ENCODE measurements around the gene EVX1. TPM values are rescaled to one million over a fixed set of nuclear protein-coding genes. Genes with fewer than 3 reads are reported as not detected.

Gene EVX1
- total RNA-seq, 1 donor from 2014 or later = 0.51 TPM

GRCh38 chr7:27239387-27240014, 3.1 kb upstream of the EVX1 start:
- H3K9me3 Mint-ChIP-seq (ENCODE audit: unreplicated experiment) = peaks cover 4% of the 10 kb centered on the region
- H3K27me3 Mint-ChIP-seq (ENCODE audit: unreplicated experiment) = peaks cover 54% of the 10 kb centered on the region
- peaks cover 21% of the 10 kb centered on the region for H3K4me1 Mint-ChIP-seq (ENCODE audit: unreplicated experiment)
- peaks cover 3% of the 10 kb centered on the region for H3K36me3 Mint-ChIP-seq (ENCODE audit: low read depth, unreplicated experiment)
- no peak overlapping the region for H3K27ac Mint-ChIP-seq (ENCODE audit: unreplicated experiment)
- DNase-seq (ENCODE audit: low spot score) = no peak
- peak overlapping the region; percentile 69 for H3K4me3 Mint-ChIP-seq (ENCODE audit: unreplicated experiment)
- no peak for TF ChIP-seq CTCF (IDR thresholded peaks at IDR 0.05; ENCODE audit: unreplicated experiment)

- peaks cover 21% of the 10 kb centered on the region for H3K4me1 Mint-ChIP-seq (ENCODE audit: unreplicated experiment)
- H3K9me3 Mint-ChIP-seq (ENCODE audit: unreplicated experiment) = peaks cover 4% of the 10 kb centered on the region
Observed at GRCh38 chr7:27240015-27240731, 2.4 kb upstream of the EVX1 start.

DNA sequence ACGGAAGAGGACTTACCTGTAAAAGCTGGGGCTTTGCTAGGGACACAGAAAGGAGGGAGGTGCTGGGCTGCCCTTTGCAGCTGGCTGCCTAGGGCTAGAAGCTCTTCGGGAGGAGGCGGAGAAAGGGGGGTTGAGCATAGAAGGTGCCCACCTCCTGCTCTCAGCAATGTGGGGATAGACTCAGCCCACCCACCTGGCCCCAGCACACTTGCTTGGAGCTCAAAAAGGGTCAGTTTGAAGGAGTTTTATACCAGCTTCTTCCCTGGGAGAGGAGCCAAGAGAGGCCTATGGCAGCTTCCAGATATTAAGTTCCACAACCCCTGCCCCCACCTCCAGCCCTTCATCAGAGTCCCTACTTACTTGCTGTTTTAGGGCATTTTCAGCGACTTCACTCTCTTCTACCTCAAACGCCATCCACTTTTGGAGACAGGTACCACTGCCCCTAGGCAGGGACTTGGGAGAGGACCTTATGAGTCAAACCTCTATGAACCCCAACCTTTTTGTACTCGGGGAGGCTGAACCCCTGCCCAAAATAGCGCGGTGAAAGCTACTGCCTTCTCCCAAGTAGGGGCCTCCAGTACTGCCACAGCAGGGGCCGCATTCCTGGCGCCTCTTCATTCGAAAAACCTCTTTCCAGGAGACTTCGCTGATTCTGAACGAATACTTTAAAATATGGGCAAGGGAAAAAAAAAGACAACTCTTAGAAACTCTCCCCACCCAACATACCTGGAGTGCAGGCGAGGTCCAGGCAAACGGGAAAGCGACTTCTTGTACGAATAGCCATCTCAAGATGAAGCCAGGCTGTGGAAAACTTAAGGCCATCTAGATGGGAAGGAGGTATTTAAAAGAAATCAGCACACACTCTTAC, 1.2 kb upstream of the EVX1 start:
- no peak overlapping the region for H3K27ac Mint-ChIP-seq (ENCODE audit: unreplicated experiment)
- H3K4me1 Mint-ChIP-seq (ENCODE audit: unreplicated experiment) = peaks cover 16% of the 10 kb centered on the region
- no peak for TF ChIP-seq CTCF (IDR thresholded peaks at IDR 0.05; ENCODE audit: unreplicated experiment)
- peaks cover 53% of the 10 kb centered on the region for H3K27me3 Mint-ChIP-seq (ENCODE audit: unreplicated experiment)
- H3K36me3 Mint-ChIP-seq (ENCODE audit: low read depth, unreplicated experiment) = peaks cover 3% of the 10 kb centered on the region
- no peak overlapping the region for H3K4me3 Mint-ChIP-seq (ENCODE audit: unreplicated experiment)
- DNase-seq (ENCODE audit: low spot score) = no peak
- H3K9me3 Mint-ChIP-seq (ENCODE audit: unreplicated experiment) = peaks cover 4% of the 10 kb centered on the region

More at GRCh38 chr7:27240015-27240731, 2.4 kb upstream of the EVX1 start:
- Mint-ChIP-seq H3K27me3 (ENCODE audit: unreplicated experiment) (peaks cover 59% of the 10 kb centered on the region), H3K27ac (ENCODE audit: unreplicated experiment) (no peak overlapping the region), H3K4me3 (ENCODE audit: unreplicated experiment) (peak overlapping the region; percentile 69), H3K36me3 (ENCODE audit: low read depth, unreplicated experiment) (peaks cover 3% of the 10 kb centered on the region)
- no peak for TF ChIP-seq CTCF (IDR thresholded peaks at IDR 0.05; ENCODE audit: unreplicated experiment)
- DNase-seq (ENCODE audit: low spot score) = no peak

GRCh38 chr7:27242154-27242553, 448 bp upstream of the EVX1 start:
- H3K27me3 Mint-ChIP-seq (ENCODE audit: unreplicated experiment) = peaks cover 49% of the 10 kb centered on the region
- H3K4me3 Mint-ChIP-seq (ENCODE audit: unreplicated experiment) = no peak overlapping the region
- no peak for TF ChIP-seq CTCF (IDR thresholded peaks at IDR 0.05; ENCODE audit: unreplicated experiment)
- H3K9me3 Mint-ChIP-seq (ENCODE audit: unreplicated experiment) = peaks cover 4% of the 10 kb centered on the region
- DNase-seq (ENCODE audit: low spot score) = no peak
- H3K4me1 Mint-ChIP-seq (ENCODE audit: unreplicated experiment) = peaks cover 13% of the 10 kb centered on the region
- H3K36me3 Mint-ChIP-seq (ENCODE audit: low read depth, unreplicated experiment) = peaks cover 3% of the 10 kb centered on the region
- no peak overlapping the region for H3K27ac Mint-ChIP-seq (ENCODE audit: unreplicated experiment)
